ENCODE results near the gene CACNA1I.
A peak's percentile ranks its signal among the peaks of the same experiment; 100 is the strongest.

Gene CACNA1I

GRCh38 chr22:39705386-39705785 is 134.8 kb downstream of the CACNA1I start:
- no peak for DNase-seq

GRCh38 chr22:39706376-39707140 is 136.0 kb downstream of the CACNA1I start:
- DNase-seq, result no peak

GRCh38 chr22:39707351-39707750 is 136.8 kb downstream of the CACNA1I start:
- no peak for DNase-seq

GRCh38 chr22:39707816-39708215 is 137.3 kb downstream of the CACNA1I start:
- DNase-seq, result no peak

- peak; percentile 2 for DNase-seq
Observed at GRCh38 chr22:39710380-39711150, 140.0 kb downstream of the CACNA1I start.

GRCh38 chr22:39712081-39712480 is 141.5 kb downstream of the CACNA1I start:
- no peak for DNase-seq

- no peak for DNase-seq
Observed at GRCh38 chr22:39712751-39713525, 142.4 kb downstream of the CACNA1I start.

GRCh38 chr22:39713799-39714290 is 143.3 kb downstream of the CACNA1I start:
- no peak for DNase-seq

GRCh38 chr22:39714321-39714720 is 143.8 kb downstream of the CACNA1I start:
- no peak for DNase-seq

- DNase-seq, result no peak
Observed at GRCh38 chr22:39715778-39716495, 145.4 kb downstream of the CACNA1I start.

- no peak for DNase-seq
Observed at GRCh38 chr22:39716534-39716933, 146.0 kb downstream of the CACNA1I start.

- no peak for DNase-seq
Observed at GRCh38 chr22:39717099-39717498, 146.5 kb downstream of the CACNA1I start.

- no peak for DNase-seq
Observed at GRCh38 chr22:39718206-39718605, 147.7 kb downstream of the CACNA1I start.

- DNase-seq, result no peak
Observed at GRCh38 chr22:39718921-39719475, 148.4 kb downstream of the CACNA1I start.

GRCh38 chr22:39719559-39720450 is 149.3 kb downstream of the CACNA1I start:
- DNase-seq, result no peak

GRCh38 chr22:39721206-39722031 is 150.9 kb downstream of the CACNA1I start:
- DNase-seq, result no peak

GRCh38 chr22:39722032-39722325 is 151.4 kb downstream of the CACNA1I start:
- no peak for DNase-seq

- DNase-seq, result no peak
Observed at GRCh38 chr22:39722501-39722900, 151.9 kb downstream of the CACNA1I start.

- DNase-seq, result no peak
Observed at GRCh38 chr22:39723463-39723862, 152.9 kb downstream of the CACNA1I start.

GRCh38 chr22:39723899-39724351 is 153.4 kb downstream of the CACNA1I start:
- no peak for DNase-seq

All from NCI-H2029 treated with DMSO at 0.1 percent for 48 hours (cell line).